ENCODE results near the gene AGAP1.
"Not testable (repeated sequence)": the region's sequence is repeated elsewhere in the genome, so short reads cannot be mapped to it uniquely, and the experiment has no call there.

The AGAP1 gene

GRCh38 chr2:236089271-236090026 is 595.6 kb downstream of the AGAP1 start:
- Histone ChIP-seq H3K4me1 (ENCODE audit: control insufficient read depth, insufficient read depth, low read length) (peaks cover 36% of the 10 kb centered on the region), H3K36me3 (ENCODE audit: control insufficient read depth, insufficient read depth, low read length) (no peaks in the 10 kb centered on the region), H3K9me3 (ENCODE audit: control insufficient read depth, insufficient read depth, low read depth, low read length) (no peaks in the 10 kb centered on the region), H3K27ac (ENCODE audit: low read depth, low read length) (no peak overlapping the region), H3K9ac (ENCODE audit: low read length) (no peak overlapping the region), H3K27me3 (ENCODE audit: control insufficient read depth, insufficient read depth, low read length) (no peaks in the 10 kb centered on the region), H3K4me3 (ENCODE audit: low read depth, low read length) (no peak overlapping the region)

- H3K27ac ChIP-seq (ENCODE audit: low read depth, low read length): no peak overlapping the region
- H3K4me3 ChIP-seq (ENCODE audit: low read depth, low read length): no peak overlapping the region
- no peaks in the 10 kb centered on the region for H3K27me3 ChIP-seq (ENCODE audit: control insufficient read depth, insufficient read depth, low read length)
- peaks cover 36% of the 10 kb centered on the region for H3K4me1 ChIP-seq (ENCODE audit: control insufficient read depth, insufficient read depth, low read length)
- no peaks in the 10 kb centered on the region for H3K9me3 ChIP-seq (ENCODE audit: control insufficient read depth, insufficient read depth, low read depth, low read length)
- no peak overlapping the region for H3K9ac ChIP-seq (ENCODE audit: low read length)
- H3K36me3 ChIP-seq (ENCODE audit: control insufficient read depth, insufficient read depth, low read length): no peaks in the 10 kb centered on the region
Measured at GRCh38 chr2:236090027-236090382, 596.2 kb downstream of the AGAP1 start.

GRCh38 chr2:236090826-236091225 is 597.0 kb downstream of the AGAP1 start:
- not testable (repeated sequence) for H3K9me3 ChIP-seq (ENCODE audit: control insufficient read depth, insufficient read depth, low read depth, low read length); H3K27me3 ChIP-seq (ENCODE audit: control insufficient read depth, insufficient read depth, low read length); H3K4me3 ChIP-seq (ENCODE audit: low read depth, low read length); H3K9ac ChIP-seq (ENCODE audit: low read length); H3K36me3 ChIP-seq (ENCODE audit: control insufficient read depth, insufficient read depth, low read length); H3K27ac ChIP-seq (ENCODE audit: low read depth, low read length)
- H3K4me1 ChIP-seq (ENCODE audit: control insufficient read depth, insufficient read depth, low read length): peaks cover 29% of the 10 kb centered on the region

GRCh38 chr2:236092714-236093113 is 598.9 kb downstream of the AGAP1 start:
- H3K36me3 ChIP-seq (ENCODE audit: control insufficient read depth, insufficient read depth, low read length): no peaks in the 10 kb centered on the region
- no peak overlapping the region for H3K4me3 ChIP-seq (ENCODE audit: low read depth, low read length)
- peaks cover 16% of the 10 kb centered on the region for H3K4me1 ChIP-seq (ENCODE audit: control insufficient read depth, insufficient read depth, low read length)
- H3K9me3 ChIP-seq (ENCODE audit: control insufficient read depth, insufficient read depth, low read depth, low read length): no peaks in the 10 kb centered on the region
- no peaks in the 10 kb centered on the region for H3K27me3 ChIP-seq (ENCODE audit: control insufficient read depth, insufficient read depth, low read length)
- no peak overlapping the region for H3K27ac ChIP-seq (ENCODE audit: low read depth, low read length)
- H3K9ac ChIP-seq (ENCODE audit: low read length): no peak overlapping the region

GRCh38 chr2:236093134-236093533 is 599.3 kb downstream of the AGAP1 start:
- Histone ChIP-seq H3K27me3 (ENCODE audit: control insufficient read depth, insufficient read depth, low read length) (no peaks in the 10 kb centered on the region), H3K4me3 (ENCODE audit: low read depth, low read length) (no peak overlapping the region), H3K27ac (ENCODE audit: low read depth, low read length) (no peak overlapping the region), H3K36me3 (ENCODE audit: control insufficient read depth, insufficient read depth, low read length) (no peaks in the 10 kb centered on the region), H3K4me1 (ENCODE audit: control insufficient read depth, insufficient read depth, low read length) (peaks cover 12% of the 10 kb centered on the region; the same call in 1 of the 2 replicates), H3K9me3 (ENCODE audit: control insufficient read depth, insufficient read depth, low read depth, low read length) (no peaks in the 10 kb centered on the region), H3K9ac (ENCODE audit: low read length) (no peak overlapping the region)

- H3K36me3 ChIP-seq (ENCODE audit: control insufficient read depth, insufficient read depth, low read length): no peaks in the 10 kb centered on the region
- H3K4me1 ChIP-seq (ENCODE audit: control insufficient read depth, insufficient read depth, low read length): peaks cover 5% of the 10 kb centered on the region; the same call in 1 of the 2 replicates
- no peak overlapping the region for H3K9ac ChIP-seq (ENCODE audit: low read length)
- no peak overlapping the region for H3K4me3 ChIP-seq (ENCODE audit: low read depth, low read length)
- H3K27ac ChIP-seq (ENCODE audit: low read depth, low read length): no peak overlapping the region
- H3K27me3 ChIP-seq (ENCODE audit: control insufficient read depth, insufficient read depth, low read length): no peaks in the 10 kb centered on the region
- no peaks in the 10 kb centered on the region for H3K9me3 ChIP-seq (ENCODE audit: control insufficient read depth, insufficient read depth, low read depth, low read length)
Measured at GRCh38 chr2:236095504-236095903, 601.7 kb downstream of the AGAP1 start.

- Histone ChIP-seq H3K27ac (ENCODE audit: low read depth, low read length) (no peak overlapping the region), H3K4me3 (ENCODE audit: low read depth, low read length) (no peak overlapping the region), H3K9ac (ENCODE audit: low read length) (no peak overlapping the region), H3K36me3 (ENCODE audit: control insufficient read depth, insufficient read depth, low read length) (no peaks in the 10 kb centered on the region), H3K4me1 (ENCODE audit: control insufficient read depth, insufficient read depth, low read length) (peaks cover 6% of the 10 kb centered on the region; the same call in 1 of the 2 replicates), H3K9me3 (ENCODE audit: control insufficient read depth, insufficient read depth, low read depth, low read length) (no peaks in the 10 kb centered on the region), H3K27me3 (ENCODE audit: control insufficient read depth, insufficient read depth, low read length) (no peaks in the 10 kb centered on the region)
Measured at GRCh38 chr2:236101311-236101950, 607.6 kb downstream of the AGAP1 start.

GRCh38 chr2:236102971-236103370 is 609.1 kb downstream of the AGAP1 start:
- Histone ChIP-seq H3K27me3 (ENCODE audit: control insufficient read depth, insufficient read depth, low read length) (no peaks in the 10 kb centered on the region), H3K36me3 (ENCODE audit: control insufficient read depth, insufficient read depth, low read length) (no peaks in the 10 kb centered on the region), H3K9me3 (ENCODE audit: control insufficient read depth, insufficient read depth, low read depth, low read length) (no peaks in the 10 kb centered on the region), H3K4me3 (ENCODE audit: low read depth, low read length) (no peak overlapping the region), H3K27ac (ENCODE audit: low read depth, low read length) (no peak overlapping the region), H3K9ac (ENCODE audit: low read length) (no peak overlapping the region), H3K4me1 (ENCODE audit: control insufficient read depth, insufficient read depth, low read length) (peaks cover 19% of the 10 kb centered on the region)

- no peak overlapping the region for H3K27ac ChIP-seq (ENCODE audit: low read depth, low read length)
- H3K4me3 ChIP-seq (ENCODE audit: low read depth, low read length): no peak overlapping the region
- H3K9ac ChIP-seq (ENCODE audit: low read length): no peak overlapping the region
- no peaks in the 10 kb centered on the region for H3K9me3 ChIP-seq (ENCODE audit: control insufficient read depth, insufficient read depth, low read depth, low read length)
- H3K27me3 ChIP-seq (ENCODE audit: control insufficient read depth, insufficient read depth, low read length): no peaks in the 10 kb centered on the region
- H3K36me3 ChIP-seq (ENCODE audit: control insufficient read depth, insufficient read depth, low read length): no peaks in the 10 kb centered on the region
- H3K4me1 ChIP-seq (ENCODE audit: control insufficient read depth, insufficient read depth, low read length): peaks cover 29% of the 10 kb centered on the region
Measured at GRCh38 chr2:236103981-236104380, 610.1 kb downstream of the AGAP1 start.

- no peaks in the 10 kb centered on the region for H3K27me3 ChIP-seq (ENCODE audit: control insufficient read depth, insufficient read depth, low read length)
- no peak overlapping the region for H3K4me3 ChIP-seq (ENCODE audit: low read depth, low read length)
- no peak overlapping the region for H3K9ac ChIP-seq (ENCODE audit: low read length)
- H3K9me3 ChIP-seq (ENCODE audit: control insufficient read depth, insufficient read depth, low read depth, low read length): no peaks in the 10 kb centered on the region
- H3K36me3 ChIP-seq (ENCODE audit: control insufficient read depth, insufficient read depth, low read length): no peaks in the 10 kb centered on the region
- peaks cover 31% of the 10 kb centered on the region for H3K4me1 ChIP-seq (ENCODE audit: control insufficient read depth, insufficient read depth, low read length)
- H3K27ac ChIP-seq (ENCODE audit: low read depth, low read length): no peak overlapping the region
Measured at GRCh38 chr2:236105955-236106607, 612.2 kb downstream of the AGAP1 start.

- H3K4me1 ChIP-seq (ENCODE audit: control insufficient read depth, insufficient read depth, low read length): peaks cover 31% of the 10 kb centered on the region
- no peaks in the 10 kb centered on the region for H3K36me3 ChIP-seq (ENCODE audit: control insufficient read depth, insufficient read depth, low read length)
- no peak overlapping the region for H3K4me3 ChIP-seq (ENCODE audit: low read depth, low read length)
- H3K27ac ChIP-seq (ENCODE audit: low read depth, low read length): no peak overlapping the region
- H3K9me3 ChIP-seq (ENCODE audit: control insufficient read depth, insufficient read depth, low read depth, low read length): no peaks in the 10 kb centered on the region
- no peak overlapping the region for H3K9ac ChIP-seq (ENCODE audit: low read length)
- H3K27me3 ChIP-seq (ENCODE audit: control insufficient read depth, insufficient read depth, low read length): no peaks in the 10 kb centered on the region
Measured at GRCh38 chr2:236106761-236107160, 612.9 kb downstream of the AGAP1 start.

Data from HUES6 (cell line).